ENCODE measurements around the gene SEC14L5.

DNA sequence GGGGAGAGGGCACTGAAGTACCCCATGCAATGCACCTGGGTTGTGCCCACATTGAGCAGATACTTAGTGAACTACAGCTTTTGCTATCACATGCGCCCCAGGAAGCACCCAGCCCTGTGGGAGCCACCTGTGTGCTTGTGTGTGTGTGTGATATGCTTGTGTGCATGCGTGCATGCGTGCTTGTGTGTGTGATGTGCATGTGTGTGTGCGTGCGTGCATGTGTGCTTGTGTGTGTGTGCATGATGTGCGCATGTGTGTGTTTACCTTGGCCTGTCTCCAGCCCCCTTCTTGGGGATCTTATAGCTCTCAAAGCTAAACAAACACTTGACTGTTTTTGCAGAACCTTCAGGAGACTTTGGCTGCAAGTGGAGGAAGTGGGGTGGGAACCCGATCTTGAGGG, 106.8 kb downstream of the SEC14L5 start:
- TF ChIP-seq CTCF (IDR thresholded peaks at IDR 0.05) (no peak), POLR2A (IDR thresholded peaks at IDR 0.05) (no peak)

All from prostate gland (tissue), 2 donors.